K562 (cell line): ENCODE data around the gene FAM187B. TPM values are rescaled to one million over a fixed set of nuclear protein-coding genes. Genes with fewer than 3 reads are reported as not detected.

ENCODE experiments used
- ATAC-seq: fragments of 200-7000 bp; cut with Tn5 transposase; 3 replicates; pipeline ENCODE4 v1.9.1; 2020; ENCODE audit warnings: moderate library complexity
- BruUV-seq: library from RNA; stranded (reverse); fragments of 400-500 nt; replicated peaks from 2 replicates; lab custom pipeline; 2021; lab: Mats Ljungman, UMichigan
- CTCF ChIA-PET: fragments of 300-600 bp; formaldehyde crosslinking; extraction: SDS; loops from one replicate; lab custom pipeline; 2021; ENCODE audit warnings: low intra/inter-chr PET ratio; lab: Yijun Ruan, JAX
- POLR2A ChIA-PET: fragments of 300-600, 350-650 bp; sonication (Branson Sonifier 250); formaldehyde crosslinking; extraction: SDS; loops from one replicate; lab custom pipeline; 2021; ENCODE audit warnings: antibody characterized with exemption, inconsistent platforms; lab: Yijun Ruan, JAX
- DNase-seq, 4 experiments: peaks; one replicate each; pipeline versions ENCODE4 v3.0.0 to v3.0.0-alpha.2; 2011 to 2018; ENCODE audit warnings: low spot score in 3 of 4, mixed read lengths in 3 of 4; ENCODE audit errors: extremely low read depth in 1 of 4
- FAIRE-seq: peaks from 2 replicates; lab custom pipeline; 2011; peaks lifted over from hg19 to GRCh38; lab: Jason Lieb, UNC
- H2AFZ ChIP-seq: 2 replicates; pipeline ENCODE4 v1.6.0; 2011; ENCODE audit warnings: low read depth, low read length, control low read depth, inconsistent platforms
- H3K27ac ChIP-seq: fragments of 200-600 bp; 3 replicates; pipeline ENCODE4 v1.8.0; 2011; ENCODE audit warnings: low read depth, mild to moderate bottlenecking, control low read depth, inconsistent platforms, low read length, moderate library complexity, mixed read lengths; ENCODE audit errors: extremely low read depth
- H3K27me3 ChIP-seq, 2 experiments: fragments of 300-600 bp in 1 of 2; 2 replicates in 1 of 2; 3 replicates in 1 of 2; pipeline versions ENCODE4 v1.6.0 to v1.8.0; 2011; ENCODE audit warnings: inconsistent platforms in 2 of 2, low read length in 2 of 2, mild to moderate bottlenecking in 1 of 2, mixed read lengths in 1 of 2, moderate library complexity in 1 of 2; ENCODE audit not compliant: control insufficient read depth in 2 of 2, insufficient read depth in 2 of 2
- H3K36me3 ChIP-seq: fragments of 300-600 bp; 3 replicates; pipeline ENCODE4 v1.8.0; 2011; ENCODE audit warnings: mild to moderate bottlenecking, low read length, inconsistent platforms; ENCODE audit not compliant: control insufficient read depth, insufficient read depth
- H3K4me1 ChIP-seq, 2 experiments: fragments of 200-600 bp in 1 of 2; replicated peaks in 1 of 2; 2 replicates in 1 of 2; 3 replicates in 1 of 2; pipeline versions ENCODE4 v1.5.1 to v1.8.0; 2011; ENCODE audit warnings: inconsistent platforms in 2 of 2, low read length in 2 of 2, mild to moderate bottlenecking in 1 of 2, mixed read lengths in 1 of 2, moderate library complexity in 1 of 2; ENCODE audit not compliant: control insufficient read depth in 2 of 2, insufficient read depth in 2 of 2
- H3K4me2 ChIP-seq: 2 replicates; pipeline ENCODE4 v1.6.1; 2011; ENCODE audit warnings: low read length, control low read depth, inconsistent platforms, mixed read lengths; ENCODE audit not compliant: insufficient read depth
- H3K4me3 ChIP-seq: fragments of 200-600 bp; sonication (generic), shearing (Covaris generic); 2 replicates; pipeline ENCODE4 v1.5.1; 2016; ENCODE audit warnings: control low read depth, inconsistent platforms
- H3K79me2 ChIP-seq: fragments of 200-600 bp; 3 replicates; pipeline ENCODE4 v1.8.0; 2011; ENCODE audit warnings: low read length, inconsistent platforms; ENCODE audit not compliant: control insufficient read depth, insufficient read depth
- H3K9ac ChIP-seq, 2 experiments: 2 replicates each; pipeline versions ENCODE4 v1.6.0 to v1.6.1; 2011; ENCODE audit warnings: low read depth in 2 of 2, low read length in 2 of 2, control low read depth in 1 of 2, inconsistent platforms in 1 of 2, mild to moderate bottlenecking in 1 of 2, mixed read lengths in 1 of 2; ENCODE audit not compliant: insufficient read depth in 1 of 2
- H3K9me1 ChIP-seq: one replicate; pipeline ENCODE4 v1.6.0; 2011; ENCODE audit warnings: inconsistent platforms, mild to moderate bottlenecking, low read length, moderate library complexity; ENCODE audit not compliant: control insufficient read depth, insufficient read depth
- H3K9me3 ChIP-seq: replicated peaks from 2 replicates; pipeline ENCODE4 v1.5.1; 2011; ENCODE audit warnings: low read depth, low read length, inconsistent platforms; ENCODE audit not compliant: control insufficient read depth, insufficient read depth
- H4K20me1 ChIP-seq: replicated peaks from 2 replicates; pipeline ENCODE4 v1.6.1; 2011; ENCODE audit warnings: low read length, inconsistent platforms, mixed read lengths; ENCODE audit not compliant: control insufficient read depth, insufficient read depth
- AFF1 ChIP-seq, 2 experiments: fragments of 450-650 bp; IDR thresholded peaks; 2 replicates each; pipeline ENCODE4 v1.6.1; 2018; ENCODE audit warnings: mild to moderate bottlenecking in 2 of 2, low read depth in 1 of 2; ENCODE audit not compliant: partially characterized antibody in 2 of 2
- ATF4 ChIP-seq: fragments of 450-650 bp; formaldehyde crosslinking; IDR thresholded peaks from 2 replicates; pipeline ENCODE4 v1.4.0; 2022; ENCODE audit warnings: mild to moderate bottlenecking, moderate library complexity
- BCOR ChIP-seq: fragments of 450-650 bp; IDR thresholded peaks from 2 replicates; pipeline ENCODE4 v1.6.1; 2016
- CTBP1 ChIP-seq: fragments of 450-650 bp; IDR thresholded peaks from 2 replicates; pipeline ENCODE4 v1.6.1; 2016; ENCODE audit warnings: borderline replicate concordance
- IRF2 ChIP-seq: sonication (generic); formaldehyde crosslinking; IDR thresholded peaks from 2 replicates; pipeline ENCODE4 v1.8.1; 2022; ENCODE audit warnings: mild to moderate bottlenecking, missing genetic modification reagents
- KDM1A ChIP-seq, 2 experiments: fragments of 450-650 bp; IDR thresholded peaks; 2 replicates each; pipeline ENCODE4 v1.6.1; 2016; ENCODE audit warnings: mild to moderate bottlenecking in 2 of 2
- KLF6 ChIP-seq: fragments of 250-450 bp; sonication (Bioruptor Pico); IDR thresholded peaks from 2 replicates; pipeline ENCODE4 v1.4.0; 2020; ENCODE audit warnings: mild to moderate bottlenecking, moderate library complexity, borderline replicate concordance
- MECOM ChIP-seq: fragments of 250-450 bp; sonication (Bioruptor Pico); IDR thresholded peaks from 2 replicates; pipeline ENCODE4 v1.8.0; 2022; ENCODE audit warnings: inconsistent platforms
- SRSF9 ChIP-seq: fragments of 200-400 bp; formaldehyde crosslinking; IDR thresholded peaks from 2 replicates; pipeline ENCODE4 v1.6.1; 2017; ENCODE audit warnings: low read depth, low read length, borderline replicate concordance
- TCF3 ChIP-seq: sonication (generic); formaldehyde crosslinking; IDR thresholded peaks from 2 replicates; pipeline ENCODE4 v1.4.0; 2020; ENCODE audit warnings: mild to moderate bottlenecking, missing genetic modification reagents
- TFAP4 ChIP-seq: sonication (generic); formaldehyde crosslinking; IDR thresholded peaks from 2 replicates; pipeline ENCODE4 v1.8.0; 2022; ENCODE audit warnings: missing genetic modification reagents, mild to moderate bottlenecking, moderate library complexity, borderline replicate concordance
- ZBTB12 ChIP-seq: fragments of 250-450 bp; sonication (Bioruptor Pico); IDR thresholded peaks from 2 replicates; pipeline ENCODE4 v1.4.0; 2020
- ZBTB17 ChIP-seq: fragments of 450-650 bp; formaldehyde crosslinking; IDR thresholded peaks from 2 replicates; pipeline ENCODE4 v1.4.0; 2020; ENCODE audit warnings: mild to moderate bottlenecking
- ZNF445 ChIP-seq: fragments of 250-450 bp; sonication (Bioruptor Pico); IDR thresholded peaks from 2 replicates; pipeline ENCODE4 v1.4.0; 2020; ENCODE audit warnings: low read depth, mild to moderate bottlenecking, moderate library complexity
- WGBS: fragments of 100-300 bp; shearing (Covaris generic); methylation state at CpG from one replicate; pipeline ENCODE4 v1.1.6; 2016; ENCODE audit warnings: low coverage, mixed read lengths; ENCODE audit not compliant: insufficient coverage; ENCODE audit errors: missing lambda C conversion rate; 5-methylcytosine and 5-hydroxymethylcytosine counted together
- in situ Hi-C: fragments of 300-500 bp; cut with MboI; formaldehyde crosslinking; loops from 4 replicates; pipeline ENCODE4 v1.15.0; 2018; ENCODE audit warnings: inconsistent platforms, mixed read lengths
- intact Hi-C: fragments of 100-400 bp; cut with micrococcal nuclease; formaldehyde crosslinking; loops from 2 replicates; pipeline ENCODE4 v1.14.2; 2022
- polyA plus RNA-seq, 8 experiments: library from polyadenylated mRNA; depleted of rRNA in 4 of 8; stranded (reverse) in 5 of 8; unstranded in 3 of 8; fragments of >200 nt; fragmentation: Nextera tagmentation in 2 of 8; fragmentation: Illumina TruSeq in 1 of 8; extraction: Ambion mirVana in 2 of 8; extraction: Trizol in 1 of 8; gene quantifications; 2 replicates each; pipeline versions ENCODE4 v1.2.1 to v1.2.3, GENCODE V29; 2011 to 2014; ENCODE audit warnings: inconsistent platforms in 1 of 8, missing spikeins in 1 of 8
- total RNA-seq, 7 experiments: library from RNA; depleted of rRNA in 6 of 7; stranded (reverse); fragments of >200 nt in 6 of 7; fragmentation: Illumina TruSeq in 2 of 7; extraction: Trizol in 2 of 7; gene quantifications; 2 replicates each; pipeline versions ENCODE4 v1.2.1 to v1.2.3, GENCODE V29; 2011 to 2021; ENCODE audit warnings: low replicate concordance in 1 of 7

Gene FAM187B
- total and polyA plus RNA-seq, 9 of the 15 experiments (the other 6 are each of a cell fraction or from before 2014, with no cell fraction given): 0.04 to 0.09 TPM; not detected in 7

- TF ChIP-seq KDM1A (IDR thresholded peaks at IDR 0.05) (peak; percentile 46 to 57), ZBTB12 (CRISPR knock-in tag) (no peak), TFAP4 (CRISPR knock-in tag) (no peak), TCF3 (CRISPR knock-in tag) (peak; percentile 81), SRSF9 (no peak), BCOR (peak; percentile 69)
Measured at GRCh38 chr19:35206379-35206778, 22.2 kb downstream of the FAM187B start (continued).

DNA sequence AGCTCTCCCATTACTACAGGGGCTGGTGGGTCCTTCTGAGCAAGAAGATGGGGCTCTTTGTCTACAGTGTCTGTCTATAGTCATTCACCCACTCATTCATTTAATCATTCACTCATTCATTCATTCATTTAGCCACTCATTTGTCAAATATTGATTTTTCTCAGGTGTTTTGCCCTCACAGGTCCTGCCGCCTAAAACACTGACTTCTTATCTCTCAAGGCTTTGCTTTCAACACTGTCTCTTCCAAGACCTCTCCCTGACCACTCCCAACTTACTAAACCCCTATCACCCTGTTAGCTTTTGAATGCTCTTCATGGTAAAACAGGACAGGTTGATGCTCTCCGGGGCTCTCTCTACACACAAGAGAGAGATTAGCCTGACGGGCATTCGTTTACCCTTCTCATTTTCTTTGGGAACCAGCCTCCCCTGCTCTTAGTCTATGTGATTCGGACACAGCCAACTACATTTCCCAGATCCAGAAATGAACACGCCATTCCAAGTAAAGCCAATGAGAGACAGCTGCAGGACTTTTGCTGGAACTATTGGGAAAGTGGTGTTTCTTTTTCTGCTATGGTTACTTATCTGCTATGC is 22.7 kb downstream of the FAM187B start:
- 0 out of 2 replicates have a peak, but pooled peaks cover 2% of the 10 kb centered on the region for H3K9me3 ChIP-seq
- H3K4me2 ChIP-seq: peak overlapping the region; percentile 53
- 22% methylated on average over 6 of the region's 6 CpGs for WGBS
- H2AFZ ChIP-seq: peak overlapping the region; percentile 83
- DNase-seq (peak in 2 of 4 experiments; percentile 16 to 45), ATAC-seq (peak; percentile 40), FAIRE-seq (no peak)
- ChIA-PET POLR2A (interaction anchor here (0.7 to 1.2 kb wide), 4 partner anchors 19 to 108 kb away, joined by 3 to 8 read pairs (median 5); no protein-coding TSS in a partner anchor), CTCF (no interaction called here)
- peaks cover 27 to 40% of the 10 kb centered on the region in 2 experiments for H3K4me1 ChIP-seq
- BruUV-seq: no TSS peak
- intact Hi-C loops (loop anchor here (5.0 kb wide), 3 partner anchors 39 to 54 kb away; partner anchors contain the start of genes FXYD5 and LSR), in situ Hi-C loops (no loop called here)
- no peaks in the 10 kb centered on the region for H3K36me3 ChIP-seq
- H4K20me1 ChIP-seq: no peaks in the 10 kb centered on the region
- no peaks in the 10 kb centered on the region for H3K9me1 ChIP-seq
- H3K9ac ChIP-seq: peak overlapping the region in 1 of 2 experiments; percentile 15; a peak in 1 of 4 replicates
- no peaks in the 10 kb centered on the region for H3K27me3 ChIP-seq
- H3K27ac ChIP-seq: peak overlapping the region; percentile 83
- H3K4me3 ChIP-seq: no peak overlapping the region
- H3K79me2 ChIP-seq: no peaks in the 10 kb centered on the region
- TF ChIP-seq AFF1 (IDR thresholded peaks at IDR 0.05; ENCODE audit: low read depth in 1 of 2, partially characterized antibody in 2 of 2) (peak in 1 of 2 experiments; percentile 93), ATF4 (no peak), MECOM (CRISPR knock-in tag) (no peak), CTBP1 (0 out of 2 replicates have a peak, but pooled peaks have one; percentile 28), ZNF445 (CRISPR knock-in tag) (no peak), KLF6 (CRISPR knock-in tag) (no peak), ZBTB17 (CRISPR knock-in tag) (no peak), IRF2 (CRISPR knock-in tag) (no peak)
